Tibial nerve (tissue), 4 donors: ENCODE data around the gene GSTK1. TPM values are rescaled to one million over a fixed set of nuclear protein-coding genes. Genes with fewer than 3 reads are reported as not detected.

Experiments used
- DNase-seq, 2 donors: peaks; one replicate each; pipeline ENCODE4 v3.0.0-alpha.2; 2019; ENCODE audit warnings: low spot score in 2 of 2
- H3K27ac ChIP-seq, 4 donors: fragments of 200-600 bp; sonication (generic) in 3 of 4; one replicate each; pipeline ENCODE4 v1.5.1; 2017 to 2019; ENCODE audit warnings: mild to moderate bottlenecking in 1 of 4
- H3K27me3 ChIP-seq, 2 donors: fragments of 200-600 bp; sonication (generic) in 1 of 2; one replicate each; pipeline versions ENCODE4 v1.5.1 to v1.6.0; 2017 to 2019
- H3K36me3 ChIP-seq, 3 donors: fragments of 200-600 bp; sonication (generic); one replicate each; pipeline ENCODE4 v1.5.1; 2018 to 2019
- H3K4me1 ChIP-seq, 4 donors: fragments of 200-600 bp; sonication (generic) in 3 of 4; one replicate each; pipeline ENCODE4 v1.5.1; 2017 to 2019
- H3K4me3 ChIP-seq, 4 donors: fragments of 200-600 bp; sonication (generic) in 3 of 4; one replicate each; pipeline ENCODE4 v1.5.1; 2017 to 2019; ENCODE audit warnings: mild to moderate bottlenecking in 1 of 4, moderate library complexity in 1 of 4
- H3K9me3 ChIP-seq, 4 donors: fragments of 200-600 bp; sonication (generic) in 3 of 4; one replicate each; pipeline ENCODE4 v1.5.1; 2017 to 2019
- EP300 ChIP-seq, 2 donors: sonication (generic); formaldehyde crosslinking; IDR thresholded peaks; one replicate each; pipeline ENCODE4 v1.6.1; 2017; ENCODE audit warnings: antibody characterized with exemption in 2 of 2, mild to moderate bottlenecking in 1 of 2
- POLR2A ChIP-seq, 2 donors: fragments of 450-650 bp; IDR thresholded peaks; one replicate each; pipeline ENCODE4 v1.6.1; 2017; ENCODE audit warnings: antibody characterized with exemption in 2 of 2, mild to moderate bottlenecking in 2 of 2, moderate library complexity in 2 of 2
- WGBS, 2 donors: methylation state at CpG; one replicate each; pipeline ENCODE4 v1.1.5; 2018; 5-methylcytosine and 5-hydroxymethylcytosine counted together
- total RNA-seq, 4 donors: library from RNA; depleted of rRNA; stranded (reverse); fragments of >200 nt; gene quantifications; one replicate each; pipeline ENCODE4 v1.1.0, GENCODE V29; 2016
- TF ChIP-seq, protein P1 (sequence below), 5 experiments: fragments of 200-600 bp in 3 of 5; fragments of 450-650 bp in 2 of 5; sonication (generic) in 3 of 5; IDR thresholded peaks; one replicate each; pipeline ENCODE4 v1.5.1; 2016 to 2019; ENCODE audit warnings: antibody characterized with exemption in 5 of 5, mild to moderate bottlenecking in 3 of 5, moderate library complexity in 2 of 5

Gene GSTK1
- total RNA-seq, 4 donors from 2014 or later: 149 to 202 (median 161) TPM

DNA sequence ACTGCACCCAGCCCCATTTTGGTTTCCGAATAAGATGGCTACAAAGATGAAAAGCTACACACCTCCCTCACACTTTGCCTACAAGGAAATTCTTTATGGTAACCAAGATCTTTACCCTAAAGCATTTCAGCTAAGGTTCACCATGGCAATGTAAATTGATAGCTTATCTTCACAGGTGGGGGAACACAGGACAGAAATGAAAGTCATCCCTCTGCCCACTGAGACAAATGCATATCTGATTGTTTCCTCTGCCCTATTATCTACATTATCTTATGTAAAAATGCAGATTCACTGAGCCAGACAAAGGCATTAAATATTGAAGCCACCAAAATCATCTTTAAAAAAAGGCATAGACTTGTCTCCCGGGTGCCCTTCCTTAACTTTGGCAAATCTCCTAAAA lies 18.3 kb downstream of the GSTK1 start:
- Histone ChIP-seq H3K36me3 (no peaks in the 10 kb centered on the region), H3K9me3 (no peaks in the 10 kb centered on the region), H3K4me3 (no peak overlapping the region), H3K27me3 (no peaks in the 10 kb centered on the region), H3K4me1 (peaks cover 0 to 67% (median 26%) of the 10 kb centered on the region in 4 donors), H3K27ac (peak overlapping the region in 3 of 4 donors; percentile 31 to 94 (median 89))
- WGBS, 2 donors: 74 to 76% methylated on average over 2 of the region's 2 CpGs
- no peak for TF ChIP-seq POLR2A (IDR thresholded peaks at IDR 0.05)
- TF ChIP-seq, protein P1, sequence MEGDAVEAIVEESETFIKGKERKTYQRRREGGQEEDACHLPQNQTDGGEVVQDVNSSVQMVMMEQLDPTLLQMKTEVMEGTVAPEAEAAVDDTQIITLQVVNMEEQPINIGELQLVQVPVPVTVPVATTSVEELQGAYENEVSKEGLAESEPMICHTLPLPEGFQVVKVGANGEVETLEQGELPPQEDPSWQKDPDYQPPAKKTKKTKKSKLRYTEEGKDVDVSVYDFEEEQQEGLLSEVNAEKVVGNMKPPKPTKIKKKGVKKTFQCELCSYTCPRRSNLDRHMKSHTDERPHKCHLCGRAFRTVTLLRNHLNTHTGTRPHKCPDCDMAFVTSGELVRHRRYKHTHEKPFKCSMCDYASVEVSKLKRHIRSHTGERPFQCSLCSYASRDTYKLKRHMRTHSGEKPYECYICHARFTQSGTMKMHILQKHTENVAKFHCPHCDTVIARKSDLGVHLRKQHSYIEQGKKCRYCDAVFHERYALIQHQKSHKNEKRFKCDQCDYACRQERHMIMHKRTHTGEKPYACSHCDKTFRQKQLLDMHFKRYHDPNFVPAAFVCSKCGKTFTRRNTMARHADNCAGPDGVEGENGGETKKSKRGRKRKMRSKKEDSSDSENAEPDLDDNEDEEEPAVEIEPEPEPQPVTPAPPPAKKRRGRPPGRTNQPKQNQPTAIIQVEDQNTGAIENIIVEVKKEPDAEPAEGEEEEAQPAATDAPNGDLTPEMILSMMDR (IDR thresholded peaks at IDR 0.05): no peak
- TF ChIP-seq EP300 (IDR thresholded peaks at IDR 0.05): no peak
- no peak for DNase-seq

DNA sequence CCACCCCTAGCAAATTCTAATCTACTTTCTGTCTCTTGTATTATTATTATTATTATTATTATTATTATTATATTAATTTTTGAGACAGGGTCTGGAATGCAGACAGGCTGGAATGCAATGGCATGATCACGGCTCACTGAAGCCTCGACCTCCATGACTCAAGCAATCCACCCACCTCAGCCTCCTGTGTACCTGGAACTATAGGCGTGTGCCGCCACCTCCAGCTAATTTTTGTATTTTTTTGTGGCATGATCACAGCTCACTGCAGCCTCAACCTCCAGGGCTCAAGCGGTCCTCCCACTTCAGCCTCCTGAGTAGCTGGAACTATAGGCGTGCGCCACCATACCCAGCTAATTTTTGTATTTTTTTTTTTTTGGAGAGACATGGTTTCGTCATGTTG lies 18.9 kb downstream of the GSTK1 start:
- Histone ChIP-seq H3K4me1 (peaks cover 0 to 72% (median 26%) of the 10 kb centered on the region in 4 donors), H3K36me3 (no peaks in the 10 kb centered on the region), H3K4me3 (no peak overlapping the region), H3K27ac (peak overlapping the region in 2 of 4 donors; percentile 89 to 94), H3K27me3 (no peaks in the 10 kb centered on the region), H3K9me3 (no peaks in the 10 kb centered on the region)
- DNase-seq: no peak
- 91 to 98% methylated on average over 8 of the region's 8 CpGs for WGBS, 2 donors
- TF ChIP-seq POLR2A (IDR thresholded peaks at IDR 0.05) (no peak), EP300 (IDR thresholded peaks at IDR 0.05) (no peak)
- TF ChIP-seq, protein P1 (IDR thresholded peaks at IDR 0.05): no peak

GRCh38 chr7:143283381-143283780 lies 20.1 kb downstream of the GSTK1 start:
- Histone ChIP-seq H3K27ac (peak overlapping the region in 3 of 4 donors; percentile 67 to 95 (median 90)), H3K27me3 (no peaks in the 10 kb centered on the region), H3K4me3 (no peak overlapping the region), H3K36me3 (no peaks in the 10 kb centered on the region), H3K4me1 (peaks cover 0 to 80% (median 30%) of the 10 kb centered on the region in 4 donors), H3K9me3 (no peaks in the 10 kb centered on the region)
- WGBS, 2 donors: 75 to 87% methylated on average over 4 of the region's 4 CpGs
- DNase-seq: no peak
- TF ChIP-seq, protein P1 (IDR thresholded peaks at IDR 0.05): no peak
- TF ChIP-seq EP300 (IDR thresholded peaks at IDR 0.05) (no peak), POLR2A (IDR thresholded peaks at IDR 0.05) (no peak)

GRCh38 chr7:143284591-143285469 lies 21.6 kb downstream of the GSTK1 start, which contains the start of gene TMEM139:
Gene TMEM139 (plus strand): TSS chr7:143284958. CDS start chr7:143285958, 1,000 bp downstream.
- WGBS, 2 donors: 60 to 72% methylated on average over 18 to 19 of the region's 19 CpGs
- no peak for DNase-seq
- H3K4me3 ChIP-seq: peak within 1 kb of the TSS in 2 of 4 donors; percentile 16 to 20

More at GRCh38 chr7:143284591-143285469, 21.6 kb downstream of the GSTK1 start, which contains the start of gene TMEM139:
- H3K27me3 ChIP-seq: no peaks in the 10 kb centered on the region
- H3K36me3 ChIP-seq: no peaks in the 10 kb centered on the region
- peaks cover 0 to 72% (median 31%) of the 10 kb centered on the region in 4 donors for H3K4me1 ChIP-seq
- peak within 1 kb of the TSS; percentile 32 to 95 (median 78) for H3K27ac ChIP-seq
- no peaks in the 10 kb centered on the region for H3K9me3 ChIP-seq
- peak in 1 of 2 donors; percentile 27 for TF ChIP-seq POLR2A (IDR thresholded peaks at IDR 0.05)
- TF ChIP-seq EP300 (IDR thresholded peaks at IDR 0.05): no peak
- TF ChIP-seq, protein P1 (IDR thresholded peaks at IDR 0.05): no peak
